H1 (cell line): ENCODE results near the gene ZFAND3. TPM values are rescaled to one million over a fixed set of nuclear protein-coding genes. Genes with fewer than 3 reads are reported as not detected.

ENCODE experiments used
- POLR2AphosphoS5 ChIP-seq: IDR thresholded peaks from 2 replicates; pipeline ENCODE4 v1.6.1; 2011; ENCODE audit warnings: low read depth, low read length
- POU5F1 ChIP-seq: IDR thresholded peaks from 2 replicates; pipeline ENCODE4 v1.6.1; 2011; ENCODE audit warnings: low read depth, mild to moderate bottlenecking, low read length, moderate library complexity
- RBBP5 ChIP-seq: IDR thresholded peaks from 2 replicates; pipeline ENCODE4 v1.7.1; 2012; ENCODE audit warnings: low read depth, mild to moderate bottlenecking, inconsistent platforms, low read length, moderate library complexity, borderline replicate concordance
- SIRT6 ChIP-seq: IDR thresholded peaks from one replicate; pipeline ENCODE4 v1.7.1; 2012; ENCODE audit warnings: low read length, inconsistent platforms
- SP4 ChIP-seq: IDR thresholded peaks from 2 replicates; pipeline ENCODE4 v1.6.1; 2012; ENCODE audit warnings: low read length, inconsistent platforms
- SUZ12 ChIP-seq: fragments of 200-600 bp; sonication (generic); IDR thresholded peaks from 2 replicates; pipeline ENCODE4 v1.6.1; 2012; ENCODE audit warnings: mild to moderate bottlenecking, inconsistent platforms, low read length, moderate library complexity, mixed read lengths
- polyA plus RNA-seq, 7 experiments: library from polyadenylated mRNA; depleted of rRNA in 3 of 7; stranded (reverse) in 5 of 7; unstranded in 2 of 7; fragments of >200 nt in 5 of 7; fragments of 200-250 nt in 2 of 7; gene quantifications; 1 replicate in 5 of 7; 2 replicates in 1 of 7; 4 replicates in 1 of 7; pipeline versions ENCODE4 v1.2.1 to v1.2.3, GENCODE V29; 2011 to 2013; ENCODE audit warnings: missing spikeins in 2 of 7, mixed read lengths in 2 of 7
- total RNA-seq: library from RNA; stranded (reverse); fragmentation: NEBNext Ultra II Directional; extraction: Animal tissue kit (Norgen Biotek cat#: 25700); gene quantifications from 2 replicates; pipeline ENCODE4 v1.2.1, GENCODE V29; 2021
- TF ChIP-seq, protein P1 (sequence below): fragments of 300-600 bp; sonication (generic); IDR thresholded peaks from 2 replicates; pipeline ENCODE4 v1.7.1; 2012; ENCODE audit warnings: low read length, moderate library complexity, mild to moderate bottlenecking, inconsistent platforms; ENCODE audit not compliant: insufficient replicate concordance
- TF ChIP-seq, protein P2 (sequence below): IDR thresholded peaks from 2 replicates; pipeline ENCODE4 v1.6.1; 2012; ENCODE audit warnings: inconsistent platforms

The ZFAND3 gene
- total and polyA plus RNA-seq, 2 of the 8 experiments (the other 6 are each of a cell fraction or from before 2014, with no cell fraction given): 13.0 to 51.3 TPM

DNA sequence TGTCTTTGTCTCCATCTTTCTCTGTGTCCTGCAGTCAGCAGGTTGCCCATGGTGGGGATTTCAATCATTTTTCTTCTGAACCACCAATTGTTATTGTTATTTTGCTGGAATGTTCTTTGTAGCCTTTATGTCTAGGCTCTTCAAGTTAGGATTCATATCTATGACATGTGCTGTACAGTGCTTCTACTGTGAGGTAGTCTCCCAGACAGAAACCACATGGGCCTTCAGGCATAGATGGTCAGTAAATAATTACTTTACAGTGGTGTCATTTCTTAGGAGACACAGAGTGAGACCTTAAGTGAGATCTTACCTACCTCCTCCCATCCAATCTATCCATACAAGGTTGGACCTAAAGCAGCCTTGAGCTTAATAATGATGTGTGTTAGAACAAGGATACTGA is 265.5 kb downstream of the ZFAND3 start (continued):
- TF ChIP-seq, protein P1, sequence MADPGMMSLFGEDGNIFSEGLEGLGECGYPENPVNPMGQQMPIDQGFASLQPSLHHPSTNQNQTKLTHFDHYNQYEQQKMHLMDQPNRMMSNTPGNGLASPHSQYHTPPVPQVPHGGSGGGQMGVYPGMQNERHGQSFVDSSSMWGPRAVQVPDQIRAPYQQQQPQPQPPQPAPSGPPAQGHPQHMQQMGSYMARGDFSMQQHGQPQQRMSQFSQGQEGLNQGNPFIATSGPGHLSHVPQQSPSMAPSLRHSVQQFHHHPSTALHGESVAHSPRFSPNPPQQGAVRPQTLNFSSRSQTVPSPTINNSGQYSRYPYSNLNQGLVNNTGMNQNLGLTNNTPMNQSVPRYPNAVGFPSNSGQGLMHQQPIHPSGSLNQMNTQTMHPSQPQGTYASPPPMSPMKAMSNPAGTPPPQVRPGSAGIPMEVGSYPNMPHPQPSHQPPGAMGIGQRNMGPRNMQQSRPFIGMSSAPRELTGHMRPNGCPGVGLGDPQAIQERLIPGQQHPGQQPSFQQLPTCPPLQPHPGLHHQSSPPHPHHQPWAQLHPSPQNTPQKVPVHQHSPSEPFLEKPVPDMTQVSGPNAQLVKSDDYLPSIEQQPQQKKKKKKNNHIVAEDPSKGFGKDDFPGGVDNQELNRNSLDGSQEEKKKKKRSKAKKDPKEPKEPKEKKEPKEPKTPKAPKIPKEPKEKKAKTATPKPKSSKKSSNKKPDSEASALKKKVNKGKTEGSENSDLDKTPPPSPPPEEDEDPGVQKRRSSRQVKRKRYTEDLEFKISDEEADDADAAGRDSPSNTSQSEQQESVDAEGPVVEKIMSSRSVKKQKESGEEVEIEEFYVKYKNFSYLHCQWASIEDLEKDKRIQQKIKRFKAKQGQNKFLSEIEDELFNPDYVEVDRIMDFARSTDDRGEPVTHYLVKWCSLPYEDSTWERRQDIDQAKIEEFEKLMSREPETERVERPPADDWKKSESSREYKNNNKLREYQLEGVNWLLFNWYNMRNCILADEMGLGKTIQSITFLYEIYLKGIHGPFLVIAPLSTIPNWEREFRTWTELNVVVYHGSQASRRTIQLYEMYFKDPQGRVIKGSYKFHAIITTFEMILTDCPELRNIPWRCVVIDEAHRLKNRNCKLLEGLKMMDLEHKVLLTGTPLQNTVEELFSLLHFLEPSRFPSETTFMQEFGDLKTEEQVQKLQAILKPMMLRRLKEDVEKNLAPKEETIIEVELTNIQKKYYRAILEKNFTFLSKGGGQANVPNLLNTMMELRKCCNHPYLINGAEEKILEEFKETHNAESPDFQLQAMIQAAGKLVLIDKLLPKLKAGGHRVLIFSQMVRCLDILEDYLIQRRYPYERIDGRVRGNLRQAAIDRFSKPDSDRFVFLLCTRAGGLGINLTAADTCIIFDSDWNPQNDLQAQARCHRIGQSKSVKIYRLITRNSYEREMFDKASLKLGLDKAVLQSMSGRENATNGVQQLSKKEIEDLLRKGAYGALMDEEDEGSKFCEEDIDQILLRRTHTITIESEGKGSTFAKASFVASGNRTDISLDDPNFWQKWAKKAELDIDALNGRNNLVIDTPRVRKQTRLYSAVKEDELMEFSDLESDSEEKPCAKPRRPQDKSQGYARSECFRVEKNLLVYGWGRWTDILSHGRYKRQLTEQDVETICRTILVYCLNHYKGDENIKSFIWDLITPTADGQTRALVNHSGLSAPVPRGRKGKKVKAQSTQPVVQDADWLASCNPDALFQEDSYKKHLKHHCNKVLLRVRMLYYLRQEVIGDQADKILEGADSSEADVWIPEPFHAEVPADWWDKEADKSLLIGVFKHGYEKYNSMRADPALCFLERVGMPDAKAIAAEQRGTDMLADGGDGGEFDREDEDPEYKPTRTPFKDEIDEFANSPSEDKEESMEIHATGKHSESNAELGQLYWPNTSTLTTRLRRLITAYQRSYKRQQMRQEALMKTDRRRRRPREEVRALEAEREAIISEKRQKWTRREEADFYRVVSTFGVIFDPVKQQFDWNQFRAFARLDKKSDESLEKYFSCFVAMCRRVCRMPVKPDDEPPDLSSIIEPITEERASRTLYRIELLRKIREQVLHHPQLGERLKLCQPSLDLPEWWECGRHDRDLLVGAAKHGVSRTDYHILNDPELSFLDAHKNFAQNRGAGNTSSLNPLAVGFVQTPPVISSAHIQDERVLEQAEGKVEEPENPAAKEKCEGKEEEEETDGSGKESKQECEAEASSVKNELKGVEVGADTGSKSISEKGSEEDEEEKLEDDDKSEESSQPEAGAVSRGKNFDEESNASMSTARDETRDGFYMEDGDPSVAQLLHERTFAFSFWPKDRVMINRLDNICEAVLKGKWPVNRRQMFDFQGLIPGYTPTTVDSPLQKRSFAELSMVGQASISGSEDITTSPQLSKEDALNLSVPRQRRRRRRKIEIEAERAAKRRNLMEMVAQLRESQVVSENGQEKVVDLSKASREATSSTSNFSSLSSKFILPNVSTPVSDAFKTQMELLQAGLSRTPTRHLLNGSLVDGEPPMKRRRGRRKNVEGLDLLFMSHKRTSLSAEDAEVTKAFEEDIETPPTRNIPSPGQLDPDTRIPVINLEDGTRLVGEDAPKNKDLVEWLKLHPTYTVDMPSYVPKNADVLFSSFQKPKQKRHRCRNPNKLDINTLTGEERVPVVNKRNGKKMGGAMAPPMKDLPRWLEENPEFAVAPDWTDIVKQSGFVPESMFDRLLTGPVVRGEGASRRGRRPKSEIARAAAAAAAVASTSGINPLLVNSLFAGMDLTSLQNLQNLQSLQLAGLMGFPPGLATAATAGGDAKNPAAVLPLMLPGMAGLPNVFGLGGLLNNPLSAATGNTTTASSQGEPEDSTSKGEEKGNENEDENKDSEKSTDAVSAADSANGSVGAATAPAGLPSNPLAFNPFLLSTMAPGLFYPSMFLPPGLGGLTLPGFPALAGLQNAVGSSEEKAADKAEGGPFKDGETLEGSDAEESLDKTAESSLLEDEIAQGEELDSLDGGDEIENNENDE: no peak
- TF ChIP-seq SP4 (no peak), POU5F1 (no peak), SUZ12 (no peak), SIRT6 (no peak), POLR2AphosphoS5 (no peak), RBBP5 (no peak)
- TF ChIP-seq, protein P2, sequence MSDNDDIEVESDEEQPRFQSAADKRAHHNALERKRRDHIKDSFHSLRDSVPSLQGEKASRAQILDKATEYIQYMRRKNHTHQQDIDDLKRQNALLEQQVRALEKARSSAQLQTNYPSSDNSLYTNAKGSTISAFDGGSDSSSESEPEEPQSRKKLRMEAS: no peak
